ENCODE results near the gene SP2. TPM values are rescaled to one million over a fixed set of nuclear protein-coding genes. Genes with fewer than 3 reads are reported as not detected.

Gene SP2
- total RNA-seq, 4 donors from 2014 or later: 5.1 to 12.6 (median 8.1) TPM

DNA sequence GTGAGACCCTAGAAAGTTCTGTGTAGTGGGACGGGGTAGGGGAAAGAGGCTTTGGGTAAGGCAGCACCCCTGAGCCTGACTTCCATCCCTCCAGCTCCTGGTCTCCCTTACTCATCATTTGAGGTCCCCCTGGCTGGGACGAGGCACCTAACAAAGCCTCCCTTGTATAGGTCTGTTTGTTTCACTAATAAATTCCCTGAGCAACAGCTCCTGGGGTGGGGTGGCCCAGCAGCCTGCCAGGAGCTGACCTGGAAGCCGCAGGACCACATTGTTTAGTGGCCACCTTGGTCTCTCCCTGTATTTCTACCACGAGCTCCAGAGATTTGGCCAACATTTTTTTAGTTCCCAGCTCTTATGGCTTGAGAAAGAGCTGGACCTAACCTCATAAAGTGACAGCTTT, 54.4 kb downstream of the SP2 start:
- no peak for DNase-seq (ENCODE audit: low spot score in 2 of 2)
- WGBS, 2 donors: 85 to 86% methylated on average over 4 of the region's 4 CpGs
- no peak overlapping the region for H3K4me3 ChIP-seq (ENCODE audit: low read depth, poor library complexity, severe bottlenecking)
- intact Hi-C loops (cut with DNase I; ENCODE audit: low total_unique reads): no loop called here
- no peak for TF ChIP-seq POLR2A (IDR thresholded peaks at IDR 0.05)
- TF ChIP-seq, protein P1, sequence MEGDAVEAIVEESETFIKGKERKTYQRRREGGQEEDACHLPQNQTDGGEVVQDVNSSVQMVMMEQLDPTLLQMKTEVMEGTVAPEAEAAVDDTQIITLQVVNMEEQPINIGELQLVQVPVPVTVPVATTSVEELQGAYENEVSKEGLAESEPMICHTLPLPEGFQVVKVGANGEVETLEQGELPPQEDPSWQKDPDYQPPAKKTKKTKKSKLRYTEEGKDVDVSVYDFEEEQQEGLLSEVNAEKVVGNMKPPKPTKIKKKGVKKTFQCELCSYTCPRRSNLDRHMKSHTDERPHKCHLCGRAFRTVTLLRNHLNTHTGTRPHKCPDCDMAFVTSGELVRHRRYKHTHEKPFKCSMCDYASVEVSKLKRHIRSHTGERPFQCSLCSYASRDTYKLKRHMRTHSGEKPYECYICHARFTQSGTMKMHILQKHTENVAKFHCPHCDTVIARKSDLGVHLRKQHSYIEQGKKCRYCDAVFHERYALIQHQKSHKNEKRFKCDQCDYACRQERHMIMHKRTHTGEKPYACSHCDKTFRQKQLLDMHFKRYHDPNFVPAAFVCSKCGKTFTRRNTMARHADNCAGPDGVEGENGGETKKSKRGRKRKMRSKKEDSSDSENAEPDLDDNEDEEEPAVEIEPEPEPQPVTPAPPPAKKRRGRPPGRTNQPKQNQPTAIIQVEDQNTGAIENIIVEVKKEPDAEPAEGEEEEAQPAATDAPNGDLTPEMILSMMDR (IDR thresholded peaks at IDR 0.05): no peak

DNA sequence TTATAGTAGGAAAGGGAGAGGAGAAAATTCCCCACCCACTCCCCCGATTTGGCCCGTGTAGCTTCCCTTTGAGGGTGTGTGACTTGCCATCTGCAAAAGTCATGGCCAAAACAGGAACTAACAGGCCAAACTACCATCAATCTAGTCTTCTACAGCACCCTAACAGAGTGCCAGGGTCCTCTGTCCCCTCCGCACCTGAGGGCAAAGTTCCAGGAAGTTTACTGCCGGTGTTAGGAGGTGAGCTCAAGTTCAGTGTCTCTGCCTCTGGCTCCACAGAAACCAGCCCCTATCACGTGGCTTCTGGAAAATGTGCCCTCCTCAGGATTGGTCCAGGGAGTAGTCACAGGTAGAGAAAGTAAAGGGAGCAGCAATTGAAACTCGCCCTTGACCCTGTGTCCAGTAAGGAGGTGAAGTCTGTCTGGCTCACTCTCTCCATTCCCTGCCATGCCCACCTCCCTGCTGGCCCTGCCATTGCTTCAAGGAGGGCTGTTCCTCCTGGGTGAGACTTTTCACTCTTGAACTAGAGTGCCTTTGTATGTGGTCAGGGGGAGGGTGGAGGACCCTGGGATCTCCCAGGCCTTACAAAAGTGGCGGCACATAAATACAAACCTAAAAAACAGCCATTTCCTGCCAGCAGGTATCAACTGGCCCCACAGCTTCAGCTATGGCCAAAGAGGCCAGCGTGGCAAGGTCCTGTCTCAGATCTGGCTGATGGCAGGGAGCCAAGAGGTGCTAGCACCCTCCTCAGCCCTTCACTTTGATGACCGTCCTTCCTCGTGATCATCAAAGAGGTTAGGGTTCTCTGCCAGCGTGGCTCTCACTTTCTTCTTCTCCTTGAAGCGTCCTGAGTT, 56.4 kb downstream of the SP2 start:
- no peak for DNase-seq (ENCODE audit: low spot score in 2 of 2)
- WGBS, 2 donors: 75 to 81% methylated on average over 11 to 12 of the region's 12 CpGs
- intact Hi-C loops (cut with DNase I; ENCODE audit: low total_unique reads): no loop called here
- no peak for TF ChIP-seq POLR2A (IDR thresholded peaks at IDR 0.05)
- TF ChIP-seq, protein P1 (IDR thresholded peaks at IDR 0.05): no peak
- no peak overlapping the region for H3K4me3 ChIP-seq (ENCODE audit: low read depth, poor library complexity, severe bottlenecking)

DNA sequence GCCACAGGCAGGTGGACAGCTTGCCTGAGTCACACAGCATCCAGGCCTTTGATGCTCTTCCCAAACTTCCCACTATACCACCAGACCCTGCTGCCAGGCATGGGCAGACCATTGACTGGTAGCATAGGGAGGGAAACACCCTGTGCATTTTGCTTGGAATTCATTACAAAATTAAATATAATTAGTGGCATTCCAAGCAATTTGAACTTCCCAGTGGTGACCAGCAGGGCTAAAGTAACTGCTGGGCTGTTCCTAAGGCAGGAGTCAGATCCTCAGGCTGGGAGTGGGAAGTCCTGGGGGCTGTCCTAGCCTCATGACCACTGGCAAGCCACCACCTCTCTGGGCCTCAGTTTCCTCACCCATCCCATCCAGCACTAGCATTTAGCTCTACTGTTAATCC, 57.9 kb downstream of the SP2 start:
- TF ChIP-seq POLR2A (IDR thresholded peaks at IDR 0.05): no peak
- TF ChIP-seq, protein P1 (IDR thresholded peaks at IDR 0.05): no peak
- no peak for DNase-seq (ENCODE audit: low spot score in 2 of 2)
- intact Hi-C loops (cut with DNase I; ENCODE audit: low total_unique reads): no loop called here
- no peak overlapping the region for H3K4me3 ChIP-seq (ENCODE audit: low read depth, poor library complexity, severe bottlenecking)

DNA sequence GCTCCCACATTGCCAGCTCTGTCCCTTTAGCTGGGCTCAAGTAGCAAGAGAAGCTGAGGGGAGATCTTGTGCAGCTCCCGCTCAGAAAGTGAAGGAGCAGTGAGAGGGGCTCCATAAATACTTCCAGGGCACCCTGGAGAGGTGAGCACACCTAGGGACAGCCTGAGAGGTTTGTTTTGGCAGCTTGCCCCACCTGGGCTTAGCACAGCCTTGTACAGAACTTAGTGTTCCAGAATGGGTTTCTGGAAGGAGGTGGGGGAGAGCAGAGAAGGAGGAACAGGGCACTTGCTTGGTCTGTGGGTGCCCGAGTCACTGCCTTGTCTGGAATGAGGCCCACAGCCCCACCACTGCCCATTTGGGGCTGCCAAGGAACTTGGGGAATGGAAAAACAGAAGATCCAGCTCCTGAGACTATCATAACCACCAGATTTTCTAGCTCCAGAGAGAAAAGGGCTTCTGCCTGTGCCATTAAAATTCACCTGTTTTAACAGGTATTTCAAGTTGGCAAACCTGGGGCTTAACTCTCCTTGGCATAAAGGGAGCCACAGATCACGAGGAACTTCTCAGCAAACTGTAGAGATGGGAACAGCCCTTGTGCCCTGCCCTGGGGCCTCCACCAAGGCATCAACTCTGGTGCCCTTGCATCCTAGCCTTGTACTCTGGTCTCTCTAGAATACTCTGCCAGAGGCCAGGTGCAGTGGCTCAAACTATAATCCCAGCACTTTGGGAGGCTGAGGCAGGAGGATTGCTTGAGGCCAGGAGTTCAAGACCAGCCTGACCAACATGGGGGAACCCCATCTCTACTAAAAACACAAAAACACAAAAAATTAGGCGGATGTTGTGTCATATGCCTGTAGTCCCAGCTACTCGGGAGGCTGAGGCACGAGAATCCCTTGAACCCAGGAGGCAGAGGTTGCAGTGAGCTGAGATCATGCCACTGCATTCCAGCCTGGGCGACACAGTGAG, 59.7 kb downstream of the SP2 start:
- no peak overlapping the region for H3K4me3 ChIP-seq (ENCODE audit: low read depth, poor library complexity, severe bottlenecking)
- WGBS, 2 donors: 76 to 81% methylated on average over 7 of the region's 7 CpGs
- no peak for DNase-seq (ENCODE audit: low spot score in 2 of 2)
- TF ChIP-seq, protein P1 (IDR thresholded peaks at IDR 0.05): no peak
- TF ChIP-seq POLR2A (IDR thresholded peaks at IDR 0.05): no peak
- intact Hi-C loops (cut with DNase I; ENCODE audit: low total_unique reads): no loop called here

DNA sequence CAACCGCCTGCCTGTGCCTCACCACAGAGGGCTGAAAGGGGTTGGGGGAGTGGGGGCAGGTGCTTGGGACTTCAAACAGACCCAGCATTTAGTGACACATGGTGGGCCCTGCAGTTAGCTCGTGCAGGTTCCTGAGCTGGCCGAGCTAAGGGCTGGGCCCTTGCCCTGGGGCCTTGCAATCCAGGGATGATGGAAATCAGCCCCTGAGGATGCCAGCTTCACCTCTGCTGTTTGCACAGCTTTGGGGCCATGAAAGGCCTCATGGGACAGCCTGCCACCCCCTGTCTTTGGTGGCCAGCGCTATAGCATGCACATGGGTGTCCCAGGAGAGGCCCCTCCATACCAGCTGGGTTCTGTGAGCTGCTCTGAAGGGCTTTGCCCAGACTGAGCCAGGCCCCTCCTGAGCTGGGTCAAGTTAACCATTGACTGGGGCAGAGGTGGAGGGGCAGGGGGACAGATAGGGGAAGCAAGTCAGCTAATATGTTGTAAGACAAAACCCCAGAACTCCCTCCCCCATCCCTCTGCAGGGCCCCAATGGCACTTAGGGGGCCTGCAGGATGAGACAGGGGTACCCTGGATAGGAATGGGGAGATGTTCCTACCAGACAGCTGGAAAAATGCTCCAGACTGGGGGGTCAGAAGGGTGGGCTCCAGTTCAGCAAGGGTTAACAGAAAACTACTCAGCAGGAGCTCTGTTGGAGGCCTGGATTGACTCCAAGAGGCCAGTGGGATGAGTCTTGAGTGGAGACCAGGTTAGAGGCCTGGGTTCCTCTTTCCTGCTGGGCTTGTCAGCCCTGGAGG, 61.0 kb downstream of the SP2 start:
- TF ChIP-seq, protein P1 (IDR thresholded peaks at IDR 0.05): no peak
- TF ChIP-seq POLR2A (IDR thresholded peaks at IDR 0.05): no peak
- no peak for DNase-seq (ENCODE audit: low spot score in 2 of 2)
- 46 to 71% methylated on average over 3 to 4 of the region's 4 CpGs for WGBS, 2 donors
- intact Hi-C loops (cut with DNase I; ENCODE audit: low total_unique reads): no loop called here
- H3K4me3 ChIP-seq (ENCODE audit: low read depth, poor library complexity, severe bottlenecking): no peak overlapping the region
